Ecto neural progenitor cell (in vitro differentiated cells): ENCODE results near the gene CAPN13.

Experiments
- DNase-seq: peaks from one replicate; pipeline ENCODE4 v3.0.0-alpha.2; 2018; ENCODE audit warnings: low spot score

CAPN13 gene

DNA sequence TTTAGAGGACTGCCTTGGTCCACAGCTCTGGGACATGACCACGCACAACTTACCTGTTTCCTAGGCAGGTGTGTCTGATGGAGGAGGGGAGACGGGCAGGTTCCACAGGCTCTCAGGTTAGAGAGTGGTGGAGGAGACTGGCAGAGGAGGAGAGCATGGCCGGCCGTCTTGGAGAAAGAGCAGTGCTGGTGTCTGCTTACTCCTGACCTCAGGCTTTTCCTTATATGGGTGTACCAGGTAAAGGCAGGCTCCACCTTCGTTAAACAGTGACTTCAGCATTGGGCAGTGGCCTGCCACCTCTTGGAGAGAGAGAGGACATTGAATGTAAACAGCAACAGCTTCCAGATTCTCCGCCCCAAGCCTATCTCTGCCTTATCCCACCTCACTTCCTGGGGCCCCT lies at the start of gene CAPN13:
CAPN13 (minus strand) TSS at position 198 of the 400 bp plus-strand sequence. CDS start 20,121 bp downstream, outside the sequence.
- DNase-seq, result no peak

GRCh38 chr2:30847841-30848240 lies 40.6 kb upstream of the CAPN13 start:
- DNase-seq, result no peak

- no peak for DNase-seq
Measured at GRCh38 chr2:30847329-30847728, 40.1 kb upstream of the CAPN13 start.

- DNase-seq, result no peak
Measured at GRCh38 chr2:30828586-30828985, 21.3 kb upstream of the CAPN13 start.

DNA sequence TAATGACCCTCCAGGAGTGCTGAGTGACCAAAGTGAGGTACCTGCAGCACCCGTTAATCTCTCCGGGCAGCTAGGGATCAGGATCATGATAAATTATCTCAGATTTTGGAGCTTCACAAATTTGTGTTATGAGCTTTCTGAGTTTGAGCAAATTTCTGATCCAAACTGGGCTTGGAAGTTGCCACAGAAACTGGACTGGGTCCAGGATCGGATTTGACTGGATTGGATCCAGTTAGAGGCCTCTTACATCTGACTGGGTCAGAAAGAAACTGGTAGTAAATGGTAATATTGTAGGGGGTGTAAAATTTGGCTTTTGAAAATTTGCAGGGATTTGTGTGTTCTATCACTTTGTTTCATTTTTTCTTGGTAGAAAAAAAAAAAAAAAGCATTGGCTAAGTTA lies 19.7 kb upstream of the CAPN13 start:
- DNase-seq, result no peak

DNA sequence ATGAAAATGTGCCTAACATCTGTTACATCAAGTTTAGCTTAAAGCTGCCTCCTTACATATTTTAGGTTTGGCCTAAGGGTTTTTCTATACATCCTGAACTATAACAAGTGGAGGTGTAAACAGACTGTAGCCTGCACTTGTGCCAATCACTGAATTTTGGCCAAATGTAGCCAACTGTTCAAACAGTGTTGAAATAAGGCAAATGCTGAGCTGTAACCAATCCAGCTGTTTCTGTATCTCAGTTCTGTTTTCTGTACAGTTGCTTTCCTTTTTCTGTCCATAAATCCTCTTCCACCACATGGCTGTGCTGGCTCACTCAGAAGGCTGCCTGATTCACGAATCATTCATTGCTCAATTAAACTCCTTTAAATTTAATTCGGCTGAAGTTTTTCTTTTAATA lies 19.2 kb upstream of the CAPN13 start:
- DNase-seq, result no peak

- DNase-seq, result no peak
Measured at GRCh38 chr2:30823452-30823851, 16.2 kb upstream of the CAPN13 start.

DNA sequence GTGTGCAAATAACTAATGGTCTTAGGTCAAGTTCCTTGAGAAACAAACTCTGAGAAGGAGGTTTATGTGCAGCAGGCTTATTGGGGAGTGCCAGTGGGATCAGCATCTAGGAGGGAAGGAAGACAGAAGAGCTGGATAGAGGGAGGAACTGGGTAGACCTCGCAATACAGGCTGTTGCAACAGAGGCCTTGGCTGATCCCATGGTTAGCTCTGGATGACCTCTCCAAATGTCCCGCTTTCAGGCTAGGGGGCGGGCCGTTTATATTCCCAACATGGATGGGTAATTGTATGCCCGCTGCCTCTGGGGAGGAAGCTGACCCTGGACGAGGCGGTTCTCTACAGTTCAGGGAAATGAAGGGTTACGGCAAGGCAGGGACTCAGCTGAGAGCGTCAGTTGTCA lies 14.7 kb upstream of the CAPN13 start:
- no peak for DNase-seq

DNA sequence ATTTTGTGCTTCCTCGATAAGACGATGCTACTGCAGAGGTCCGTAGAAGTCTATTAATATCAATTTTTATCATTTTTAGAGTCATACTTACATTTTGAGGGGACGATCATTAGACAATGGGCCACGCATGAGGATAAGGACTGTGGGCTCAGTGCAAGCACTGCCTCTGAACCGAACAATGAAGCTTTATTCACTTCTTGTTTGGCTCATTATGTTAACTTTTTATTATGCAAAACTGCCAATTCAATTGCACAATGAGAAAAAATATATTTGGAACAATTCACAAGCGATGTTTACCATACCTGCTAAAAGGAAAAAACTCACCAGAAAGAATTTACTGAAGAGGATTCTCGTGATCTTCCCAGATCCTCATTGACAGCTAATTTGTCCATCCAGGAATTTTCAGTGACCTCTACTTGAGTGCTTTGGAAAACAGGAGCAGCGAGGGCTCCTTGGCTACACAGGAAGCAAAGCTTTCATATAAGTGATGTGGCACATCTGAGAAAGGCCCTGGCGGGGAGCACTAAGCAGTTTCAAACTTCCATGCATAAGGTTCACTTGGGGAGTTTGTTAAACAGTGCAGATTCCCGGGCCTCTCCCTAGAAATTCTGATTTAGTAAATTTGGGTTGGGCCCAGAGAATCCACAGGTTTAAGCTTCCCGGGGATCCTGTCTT lies 13.3 kb upstream of the CAPN13 start:
- no peak for DNase-seq

- DNase-seq, result no peak
Measured at GRCh38 chr2:30809938-30810337, 2.7 kb upstream of the CAPN13 start.

GRCh38 chr2:30808695-30809094 lies 1.4 kb upstream of the CAPN13 start:
- no peak for DNase-seq

DNA sequence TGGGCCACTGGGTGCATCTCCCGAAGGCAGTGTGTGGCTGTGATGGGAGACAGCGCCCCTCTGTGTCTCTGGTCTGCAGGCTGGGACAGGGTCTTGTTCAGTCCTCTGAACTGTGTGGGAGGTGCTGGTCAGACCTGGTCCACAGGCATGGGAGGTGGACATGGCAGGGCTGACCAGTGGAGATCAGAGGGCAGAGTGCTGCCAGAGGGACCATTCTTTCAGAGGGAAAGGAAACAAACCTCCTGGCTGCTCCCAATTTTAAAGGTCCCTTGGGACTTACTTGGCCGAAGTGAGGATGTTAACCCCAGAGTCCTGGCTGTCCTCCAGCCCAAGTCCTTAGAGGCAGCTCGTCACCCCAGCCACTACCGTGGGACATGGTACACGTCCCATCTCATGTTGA lies 4.0 kb downstream of the CAPN13 start:
- no peak for DNase-seq

DNA sequence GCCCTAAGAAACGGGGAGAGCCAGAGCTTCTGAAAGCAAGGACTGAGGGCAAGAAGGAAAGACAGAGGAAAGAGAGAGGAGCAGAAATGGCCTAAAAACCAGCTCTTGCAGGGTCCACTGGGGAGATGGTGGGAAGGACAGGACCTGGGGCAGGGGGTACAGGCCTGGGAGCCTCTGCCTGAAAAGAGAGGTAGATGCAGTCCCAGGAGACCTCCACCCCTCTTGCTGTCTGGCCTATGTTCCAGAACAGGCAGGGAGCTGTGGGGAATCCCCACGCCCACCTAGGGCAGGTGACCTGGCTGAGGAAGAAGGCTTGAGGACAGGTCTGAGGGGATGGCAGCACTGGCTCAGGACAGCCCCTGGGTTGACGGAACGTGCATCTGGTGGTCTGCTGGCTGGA lies 4.6 kb downstream of the CAPN13 start:
- DNase-seq, result no peak

GRCh38 chr2:30801821-30802455 lies 5.3 kb downstream of the CAPN13 start:
- DNase-seq, result no peak

GRCh38 chr2:30800159-30800558 lies 7.1 kb downstream of the CAPN13 start:
- no peak for DNase-seq

GRCh38 chr2:30799366-30799765 lies 7.9 kb downstream of the CAPN13 start:
- DNase-seq, result no peak

DNA sequence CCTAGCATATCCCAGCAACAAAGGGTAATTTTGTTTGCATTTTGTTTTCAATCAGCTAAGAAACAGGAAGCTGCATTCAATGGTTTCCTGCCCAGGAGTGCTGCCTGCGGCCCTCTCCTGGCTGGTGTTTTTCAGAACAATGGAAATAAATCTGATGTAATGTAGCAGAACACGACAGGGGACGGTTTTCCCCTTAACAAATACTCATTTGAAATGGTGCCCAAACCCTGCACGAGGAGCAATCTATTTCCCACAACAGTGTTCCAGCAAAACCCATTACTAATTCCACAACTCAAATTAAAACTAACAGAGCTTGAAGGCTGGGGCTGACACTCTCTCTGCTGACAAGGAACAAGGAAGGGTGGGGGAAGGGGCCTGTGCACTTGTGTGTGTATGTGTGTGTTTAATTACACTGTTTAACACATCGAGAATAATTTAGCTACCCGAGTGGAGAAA lies 8.7 kb downstream of the CAPN13 start:
- no peak for DNase-seq

GRCh38 chr2:30797381-30798015 lies 9.7 kb downstream of the CAPN13 start:
- no peak for DNase-seq

DNA sequence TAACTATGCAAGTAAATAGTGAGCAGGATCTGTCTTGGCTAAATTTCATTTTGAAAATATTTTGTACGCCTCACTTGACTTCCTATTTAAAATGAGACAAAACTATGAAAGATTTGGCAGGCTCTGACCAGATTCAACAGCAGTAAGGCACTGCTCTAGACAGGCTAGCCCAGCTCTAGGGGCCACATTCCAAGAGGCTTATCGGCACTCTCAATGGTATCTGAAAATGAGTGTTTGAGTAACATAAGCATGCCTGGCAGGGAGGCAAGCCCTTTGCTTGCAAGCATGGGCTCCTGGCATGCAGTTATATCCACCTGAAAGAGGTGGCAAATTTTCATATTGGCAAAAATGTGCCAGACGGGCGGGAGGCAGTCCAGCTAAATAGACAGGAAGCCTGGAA lies 10.5 kb downstream of the CAPN13 start:
- no peak for DNase-seq

GRCh38 chr2:30792521-30792920 lies 14.7 kb downstream of the CAPN13 start:
- DNase-seq, result no peak

DNA sequence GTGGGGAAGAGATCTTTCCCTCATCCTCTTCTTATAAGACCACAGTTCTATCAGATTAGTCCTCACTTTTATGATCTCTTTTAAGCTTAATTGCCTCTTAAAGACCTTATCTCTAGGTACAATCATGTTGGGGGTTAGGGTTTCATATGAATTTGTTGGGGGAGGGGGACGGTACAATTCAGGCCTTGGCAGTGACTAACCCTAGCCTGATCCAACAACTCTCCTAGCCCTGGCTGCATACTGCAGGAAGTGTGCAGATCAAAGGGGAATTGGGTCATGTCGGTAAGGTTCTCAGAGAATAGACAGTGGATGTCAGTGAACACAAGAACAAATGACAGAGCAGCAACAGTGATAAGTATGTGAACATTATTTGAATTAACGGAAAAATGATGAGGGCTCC lies 16.4 kb downstream of the CAPN13 start:
- no peak for DNase-seq

DNA sequence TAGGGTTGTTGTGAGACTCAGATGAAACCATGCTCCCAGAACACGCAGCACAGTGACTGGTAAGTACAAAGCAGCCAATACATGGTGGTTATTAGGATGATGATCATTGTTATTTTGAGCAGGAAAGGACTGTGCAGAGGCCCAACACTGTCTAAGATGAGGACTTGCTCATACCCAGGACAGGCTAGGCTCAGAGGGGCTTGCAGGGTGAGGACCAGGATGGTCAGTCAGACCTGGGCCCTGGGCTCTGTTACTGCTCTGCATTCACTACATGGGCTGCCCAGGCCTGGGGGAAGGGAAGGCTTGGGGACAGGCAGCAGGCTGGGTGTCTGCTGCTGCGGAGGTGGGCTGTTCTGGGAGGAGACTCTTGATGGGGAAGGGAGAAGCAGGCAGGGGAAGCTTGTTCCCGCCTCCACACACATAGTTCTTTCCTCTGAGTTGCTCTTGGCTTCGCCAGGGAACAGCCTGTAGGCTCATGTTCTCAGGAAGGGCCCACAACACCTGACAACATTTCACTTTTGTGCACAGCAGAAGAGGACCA lies 17.5 kb downstream of the CAPN13 start:
- DNase-seq, result no peak
